Fibroblast of the aortic adventitia (primary cell): Measurements from ENCODE around the gene ACACB. TPM values are rescaled to one million over a fixed set of nuclear protein-coding genes. Genes with fewer than 3 reads are reported as not detected.
"Not testable (repeated sequence)": the region's sequence is repeated elsewhere in the genome, so short reads cannot be mapped to it uniquely, and the experiment has no call there.

Source experiments
- DNase-seq: peaks from one replicate; pipeline ENCODE4 v3.0.0-alpha.2; 2010; ENCODE audit warnings: low read depth
- H3K4me3 ChIP-seq: 2 replicates; pipeline ENCODE4 v1.5.1; 2011; ENCODE audit warnings: low read depth, mild to moderate bottlenecking, control low read depth, low read length, moderate library complexity
- total RNA-seq: library from RNA; depleted of rRNA; stranded (reverse); fragments of >200 nt; gene quantifications from 2 replicates; pipeline ENCODE4 v1.2.3, GENCODE V29; 2012; ENCODE audit warnings: low replicate concordance
- TF ChIP-seq, protein P1 (sequence below): IDR thresholded peaks from 2 replicates; pipeline ENCODE4 v1.5.1; 2011; ENCODE audit warnings: mild to moderate bottlenecking, low read length, control low read depth, inconsistent platforms; ENCODE audit not compliant: insufficient read depth

Gene ACACB
- total RNA-seq, 1 donor: 14.7 TPM

DNA sequence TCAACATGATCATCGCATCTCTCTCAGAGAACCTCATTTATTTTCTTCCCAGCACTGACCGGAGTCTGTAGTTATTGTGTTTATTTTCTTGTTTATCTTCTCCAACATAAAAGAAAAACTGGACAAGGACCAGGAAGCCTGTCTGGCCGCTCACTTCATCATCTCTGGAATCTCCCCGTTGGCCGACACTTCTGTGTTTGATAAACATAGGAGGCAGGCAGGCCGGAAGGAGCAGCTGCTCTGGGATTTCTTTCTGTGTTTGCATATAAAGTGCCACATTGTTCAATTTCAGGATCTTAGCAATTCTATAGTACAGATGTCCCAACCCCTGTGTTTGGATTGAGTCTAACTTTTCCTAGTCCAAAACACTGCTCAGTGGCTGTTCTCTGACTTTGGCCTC, 53.3 kb downstream of the ACACB start:
- no peak for DNase-seq
- H3K4me3 ChIP-seq: no peak overlapping the region
- TF ChIP-seq, protein P1, sequence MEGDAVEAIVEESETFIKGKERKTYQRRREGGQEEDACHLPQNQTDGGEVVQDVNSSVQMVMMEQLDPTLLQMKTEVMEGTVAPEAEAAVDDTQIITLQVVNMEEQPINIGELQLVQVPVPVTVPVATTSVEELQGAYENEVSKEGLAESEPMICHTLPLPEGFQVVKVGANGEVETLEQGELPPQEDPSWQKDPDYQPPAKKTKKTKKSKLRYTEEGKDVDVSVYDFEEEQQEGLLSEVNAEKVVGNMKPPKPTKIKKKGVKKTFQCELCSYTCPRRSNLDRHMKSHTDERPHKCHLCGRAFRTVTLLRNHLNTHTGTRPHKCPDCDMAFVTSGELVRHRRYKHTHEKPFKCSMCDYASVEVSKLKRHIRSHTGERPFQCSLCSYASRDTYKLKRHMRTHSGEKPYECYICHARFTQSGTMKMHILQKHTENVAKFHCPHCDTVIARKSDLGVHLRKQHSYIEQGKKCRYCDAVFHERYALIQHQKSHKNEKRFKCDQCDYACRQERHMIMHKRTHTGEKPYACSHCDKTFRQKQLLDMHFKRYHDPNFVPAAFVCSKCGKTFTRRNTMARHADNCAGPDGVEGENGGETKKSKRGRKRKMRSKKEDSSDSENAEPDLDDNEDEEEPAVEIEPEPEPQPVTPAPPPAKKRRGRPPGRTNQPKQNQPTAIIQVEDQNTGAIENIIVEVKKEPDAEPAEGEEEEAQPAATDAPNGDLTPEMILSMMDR: no peak

DNA sequence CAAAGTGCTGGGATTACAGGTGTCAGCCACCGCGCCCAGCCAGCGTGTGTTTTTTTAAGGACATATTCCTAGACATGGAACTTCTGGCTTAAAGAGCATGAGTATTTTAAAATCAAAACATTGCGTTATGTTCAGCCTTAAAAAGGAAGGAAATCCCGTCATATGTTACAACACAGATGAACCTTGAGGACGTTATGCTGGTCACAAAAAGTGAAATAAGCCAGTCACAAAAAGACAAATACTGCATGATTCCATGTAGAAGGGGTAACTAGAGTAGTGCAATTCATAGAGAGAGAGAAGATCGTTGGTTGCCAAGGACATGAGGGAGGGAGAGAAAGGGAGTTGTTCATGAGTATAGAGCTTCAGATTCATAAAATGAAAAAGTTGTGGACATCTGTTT, 53.9 kb downstream of the ACACB start:
- DNase-seq: no peak

DNA sequence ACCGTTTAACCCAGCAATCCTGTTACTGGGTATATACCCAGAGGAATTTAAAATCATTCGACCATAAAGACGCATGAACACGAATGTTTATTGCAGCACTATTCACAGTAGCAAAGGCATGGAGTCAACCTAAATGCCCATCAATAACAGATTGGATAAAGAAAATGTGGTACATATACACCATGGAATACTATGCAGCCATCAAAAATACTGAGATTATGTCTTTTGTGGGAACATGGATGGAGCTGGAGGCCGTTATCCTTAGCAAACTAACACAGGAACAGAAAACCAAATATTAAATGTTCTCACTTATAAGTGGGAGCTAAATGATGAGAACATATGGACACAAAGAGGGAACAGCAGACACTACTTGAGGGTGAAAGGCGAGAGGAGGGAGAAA, 56.4 kb downstream of the ACACB start:
- H3K4me3 ChIP-seq, DNase-seq: not testable (repeated sequence)

More for the DNA sequence above, 53.9 kb downstream of the ACACB start:
- H3K4me3 ChIP-seq: no peak overlapping the region
- TF ChIP-seq, protein P1: no peak

DNA sequence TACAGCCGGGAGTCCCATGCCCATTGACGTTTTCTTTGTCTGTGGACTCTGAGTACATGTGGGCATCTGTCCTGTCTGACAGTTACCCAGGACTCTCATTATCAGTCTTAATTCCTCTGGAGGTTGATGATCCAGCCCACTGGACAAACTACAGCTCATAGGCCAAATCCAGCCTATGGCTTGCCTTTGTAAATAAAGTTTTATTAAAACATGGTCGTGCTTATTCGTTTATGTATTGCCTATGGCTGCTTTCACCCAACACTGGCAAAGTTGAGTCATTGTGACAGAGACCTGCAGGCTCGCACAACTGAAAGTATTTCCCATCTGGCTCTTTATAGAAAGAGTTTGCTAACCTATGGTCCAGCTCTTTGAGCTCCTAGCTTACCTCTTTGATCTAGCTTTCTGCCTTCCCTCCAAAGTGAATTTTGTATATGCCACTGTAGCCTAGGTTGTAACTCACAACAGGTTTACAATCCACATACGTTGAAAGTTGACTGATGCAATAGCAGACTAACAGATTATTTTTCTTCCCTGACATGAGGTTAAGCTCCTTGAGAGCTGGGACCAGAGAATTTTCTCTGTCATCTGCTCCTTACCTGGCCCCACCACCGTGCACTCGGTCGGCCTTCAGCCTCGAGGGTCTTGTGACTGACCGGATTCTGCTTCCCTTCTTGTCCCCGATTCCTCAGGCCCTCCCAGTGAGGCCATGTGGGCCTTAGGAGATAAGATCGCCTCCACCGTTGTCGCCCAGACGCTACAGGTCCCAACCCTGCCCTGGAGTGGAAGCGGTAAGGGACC, 57.3 kb downstream of the ACACB start:
- no peak for DNase-seq
- TF ChIP-seq, protein P1: no peak
- H3K4me3 ChIP-seq: no peak overlapping the region

DNA sequence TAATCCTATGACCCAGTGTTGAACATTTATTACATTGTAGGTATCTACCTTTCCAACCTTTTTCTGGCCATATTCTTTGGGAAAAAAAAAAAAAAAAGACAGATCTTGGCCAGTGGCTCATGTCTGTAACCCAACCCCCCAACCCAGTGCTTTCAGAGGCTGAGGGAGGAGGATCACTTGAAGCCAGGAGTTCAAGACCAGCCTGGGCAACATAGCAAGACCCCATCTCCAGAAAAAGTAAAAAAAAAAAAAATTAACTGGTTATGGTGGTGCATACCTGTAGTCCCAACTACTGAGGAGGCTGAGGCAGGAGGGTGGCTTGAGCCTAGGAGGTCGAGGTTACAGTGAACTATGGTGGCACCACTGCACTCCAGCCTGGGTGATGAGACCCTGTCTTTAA, 58.1 kb downstream of the ACACB start:
- no peak overlapping the region for H3K4me3 ChIP-seq
- TF ChIP-seq, protein P1: no peak
- no peak for DNase-seq

DNA sequence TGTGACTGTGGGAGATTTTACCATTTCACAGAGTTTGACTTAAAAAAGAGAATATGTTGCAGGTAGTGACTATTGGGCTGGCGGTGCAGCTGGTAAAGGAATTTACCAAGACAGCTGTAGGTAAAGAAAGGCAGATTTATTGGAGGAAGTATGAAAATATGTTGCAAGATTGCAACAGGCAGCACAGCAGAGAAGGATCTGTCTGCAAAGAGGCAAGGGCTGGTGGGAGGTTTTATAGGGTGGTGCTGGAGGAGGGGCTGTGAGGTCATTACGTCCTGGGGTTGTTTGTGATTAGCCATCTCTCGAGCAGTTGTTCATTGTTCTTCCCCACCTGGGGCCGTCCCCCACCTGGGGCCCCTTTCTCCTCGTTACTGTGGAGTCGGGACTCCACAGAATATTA, 62.1 kb downstream of the ACACB start:
- no peak for DNase-seq
- TF ChIP-seq, protein P1: no peak
- H3K4me3 ChIP-seq: no peak overlapping the region

DNA sequence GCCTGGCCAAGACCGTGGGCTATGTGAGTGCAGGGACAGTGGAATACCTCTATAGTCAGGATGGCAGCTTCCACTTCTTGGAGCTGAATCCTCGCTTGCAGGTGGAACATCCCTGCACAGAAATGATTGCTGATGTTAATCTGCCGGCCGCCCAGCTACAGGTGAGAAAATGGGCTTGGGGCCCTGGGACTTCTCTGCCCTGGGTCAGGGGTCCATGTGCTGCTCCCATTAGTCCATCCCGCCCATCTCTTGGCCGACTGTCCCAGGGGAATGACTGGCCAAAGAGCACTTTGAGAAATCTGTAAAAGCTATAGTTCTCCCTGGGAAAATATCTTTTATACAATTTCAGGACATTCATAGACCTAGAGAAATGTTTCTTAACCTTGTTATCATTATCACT, 63.5 kb downstream of the ACACB start:
- no peak for DNase-seq
- TF ChIP-seq, protein P1: no peak
- H3K4me3 ChIP-seq: no peak overlapping the region
